Hypothalamus (tissue), 51 donors: Measurements from ENCODE around the gene CPT1C.

Experiments
- DNase-seq, 51 donors: peaks; one replicate each; lab custom pipeline; 2025; lab: John Stamatoyannopoulos, UW

Gene CPT1C

GRCh38 chr19:49690656-49691242 is at the start of gene CPT1C:
Gene CPT1C (plus strand): TSS chr19:49691116. CDS start chr19:49692253, 1,137 bp downstream.
- peak in 50 of 51 donors; percentile 17 to 90 (median 75) for DNase-seq

GRCh38 chr19:49641688-49642491 is 49.0 kb upstream of the CPT1C start, which contains the start of gene SCAF1:
Gene SCAF1 (plus strand): TSS chr19:49642209. CDS start chr19:49645027, 2,818 bp downstream.
- peak; percentile 93 to 100 (median 99) for DNase-seq

- no peak for DNase-seq
Measured at GRCh38 chr19:49642492-49643035, 48.4 kb upstream of the CPT1C start.

- DNase-seq: no peak
Measured at GRCh38 chr19:49643466-49643865, 47.5 kb upstream of the CPT1C start.

- no peak for DNase-seq
Measured at GRCh38 chr19:49645592-49645991, 45.3 kb upstream of the CPT1C start.

- DNase-seq: no peak
Measured at GRCh38 chr19:49645995-49646394, 44.9 kb upstream of the CPT1C start.

GRCh38 chr19:49646586-49646985 is 44.3 kb upstream of the CPT1C start:
- no peak for DNase-seq

GRCh38 chr19:49651029-49651819 is 39.7 kb upstream of the CPT1C start:
- DNase-seq: no peak

GRCh38 chr19:49651820-49652550 is 38.9 kb upstream of the CPT1C start:
- no peak for DNase-seq

GRCh38 chr19:49652551-49653465 is 38.1 kb upstream of the CPT1C start:
- DNase-seq: no peak

GRCh38 chr19:49653466-49653806 is 37.5 kb upstream of the CPT1C start:
- no peak for DNase-seq

- DNase-seq: no peak
Measured at GRCh38 chr19:49654581-49654980, 36.3 kb upstream of the CPT1C start.

- no peak for DNase-seq
Measured at GRCh38 chr19:49655570-49656455, 35.1 kb upstream of the CPT1C start.

- DNase-seq: no peak
Measured at GRCh38 chr19:49656456-49657109, 34.3 kb upstream of the CPT1C start.

GRCh38 chr19:49657493-49658138 is 33.3 kb upstream of the CPT1C start:
- no peak for DNase-seq

GRCh38 chr19:49658139-49658517 is 32.8 kb upstream of the CPT1C start:
- no peak for DNase-seq
